GM23248 (cell line): ENCODE results near the gene TNNI3K.

Experiments
- EZH2 ChIP-seq: fragments of 200-600 bp; sonication (generic); IDR thresholded peaks from 2 replicates; pipeline ENCODE4 v1.6.1; 2018; ENCODE audit warnings: antibody characterized with exemption, mild to moderate bottlenecking; ENCODE audit not compliant: insufficient read depth, poor library complexity, severe bottlenecking
- EZH2phosphoT487 ChIP-seq: fragments of 200-600 bp; sonication (generic); IDR thresholded peaks from 2 replicates; pipeline ENCODE4 v1.6.1; 2018; ENCODE audit warnings: antibody characterized with exemption, moderate library complexity, mild to moderate bottlenecking, low read depth; ENCODE audit not compliant: insufficient read depth

DNA sequence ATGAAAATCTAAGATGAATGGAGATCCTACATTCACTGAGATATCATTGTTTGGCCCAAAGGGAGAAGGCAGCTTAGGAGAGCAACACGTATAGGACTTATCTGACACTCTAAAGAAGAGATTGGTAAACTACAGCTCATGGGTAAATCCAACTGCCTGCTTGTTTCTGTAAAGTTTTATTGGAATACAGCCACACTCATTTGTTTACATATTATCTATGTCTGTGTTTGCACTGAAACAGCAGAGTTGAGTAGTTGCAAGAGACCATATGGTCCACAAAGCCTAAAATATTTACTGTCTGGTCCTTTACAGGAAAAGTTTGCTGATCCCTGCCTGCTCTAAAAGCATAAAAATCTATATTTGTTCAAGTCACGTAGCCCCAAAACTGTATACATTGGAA lies 291.5 kb downstream of the TNNI3K start:
- no peak for TF ChIP-seq EZH2phosphoT487
- TF ChIP-seq EZH2, result no peak
